ENCODE data around the gene ABI3BP.

The ABI3BP gene

DNA sequence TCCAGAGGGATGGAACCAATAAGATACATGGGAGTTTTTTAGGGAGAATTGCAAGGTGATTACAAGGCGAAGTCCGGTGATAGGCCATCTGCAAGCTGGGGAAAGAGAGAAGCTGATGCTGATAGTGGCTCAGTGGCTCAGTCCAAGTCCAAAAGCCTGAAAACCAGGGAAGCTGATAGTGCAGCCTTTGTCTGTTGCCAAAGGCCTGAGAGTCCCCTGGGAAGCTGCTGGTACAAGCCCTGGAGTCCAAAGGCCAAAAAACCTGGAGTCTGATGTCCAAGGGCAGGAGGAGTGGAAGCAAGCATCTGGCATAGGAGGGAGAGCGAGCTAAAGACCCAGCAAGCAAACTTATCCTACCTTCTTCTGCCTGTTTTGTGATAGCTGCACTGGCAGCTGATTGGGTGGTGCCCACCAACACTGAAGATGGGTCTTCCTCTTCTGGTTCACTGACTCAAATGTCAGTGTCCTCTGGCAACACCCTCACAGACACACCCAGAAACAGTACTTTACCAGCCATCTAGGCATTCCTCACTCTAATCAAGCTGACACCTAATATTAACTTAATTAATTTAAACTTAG lies 267.2 kb downstream of the ABI3BP start:
- Histone ChIP-seq H3F3A (ENCODE audit: insufficient read depth, low read length) (peaks cover 16% of the 10 kb centered on the region), H3K79me2 (ENCODE audit: low read length) (peaks cover 66% of the 10 kb centered on the region), H3K9me2 (replicated peaks; ENCODE audit: insufficient read depth, low read length) (no peaks in the 10 kb centered on the region), H2AFZ (ENCODE audit: low read length) (no peak overlapping the region), H3K4me2 (ENCODE audit: low read depth, low read length) (no peak overlapping the region), H3K27me3 (replicated peaks; ENCODE audit: insufficient read depth, low read length) (no peaks in the 10 kb centered on the region), H4K20me1 (ENCODE audit: insufficient read depth, low read length) (no peaks in the 10 kb centered on the region), H3K4me3 (ENCODE audit: low read length) (no peak overlapping the region), H3K36me3 (replicated peaks; ENCODE audit: insufficient read depth, low read length) (peaks cover 19% of the 10 kb centered on the region), H3K9me3 (replicated peaks; ENCODE audit: insufficient read depth, low read length) (no peaks in the 10 kb centered on the region), H3K27ac (ENCODE audit: low read length) (no peak overlapping the region), H3K9ac (ENCODE audit: low read length) (no peak overlapping the region), H3K4me1 (ENCODE audit: low read length) (peaks cover 21% of the 10 kb centered on the region)
- no peak for DNase-seq
- no peak for TF ChIP-seq EZH2phosphoT487 (IDR thresholded peaks at IDR 0.05; ENCODE audit: low read length)
- TF ChIP-seq, protein P1, sequence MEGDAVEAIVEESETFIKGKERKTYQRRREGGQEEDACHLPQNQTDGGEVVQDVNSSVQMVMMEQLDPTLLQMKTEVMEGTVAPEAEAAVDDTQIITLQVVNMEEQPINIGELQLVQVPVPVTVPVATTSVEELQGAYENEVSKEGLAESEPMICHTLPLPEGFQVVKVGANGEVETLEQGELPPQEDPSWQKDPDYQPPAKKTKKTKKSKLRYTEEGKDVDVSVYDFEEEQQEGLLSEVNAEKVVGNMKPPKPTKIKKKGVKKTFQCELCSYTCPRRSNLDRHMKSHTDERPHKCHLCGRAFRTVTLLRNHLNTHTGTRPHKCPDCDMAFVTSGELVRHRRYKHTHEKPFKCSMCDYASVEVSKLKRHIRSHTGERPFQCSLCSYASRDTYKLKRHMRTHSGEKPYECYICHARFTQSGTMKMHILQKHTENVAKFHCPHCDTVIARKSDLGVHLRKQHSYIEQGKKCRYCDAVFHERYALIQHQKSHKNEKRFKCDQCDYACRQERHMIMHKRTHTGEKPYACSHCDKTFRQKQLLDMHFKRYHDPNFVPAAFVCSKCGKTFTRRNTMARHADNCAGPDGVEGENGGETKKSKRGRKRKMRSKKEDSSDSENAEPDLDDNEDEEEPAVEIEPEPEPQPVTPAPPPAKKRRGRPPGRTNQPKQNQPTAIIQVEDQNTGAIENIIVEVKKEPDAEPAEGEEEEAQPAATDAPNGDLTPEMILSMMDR (IDR thresholded peaks at IDR 0.05; ENCODE audit: low read length) = no peak

DNA sequence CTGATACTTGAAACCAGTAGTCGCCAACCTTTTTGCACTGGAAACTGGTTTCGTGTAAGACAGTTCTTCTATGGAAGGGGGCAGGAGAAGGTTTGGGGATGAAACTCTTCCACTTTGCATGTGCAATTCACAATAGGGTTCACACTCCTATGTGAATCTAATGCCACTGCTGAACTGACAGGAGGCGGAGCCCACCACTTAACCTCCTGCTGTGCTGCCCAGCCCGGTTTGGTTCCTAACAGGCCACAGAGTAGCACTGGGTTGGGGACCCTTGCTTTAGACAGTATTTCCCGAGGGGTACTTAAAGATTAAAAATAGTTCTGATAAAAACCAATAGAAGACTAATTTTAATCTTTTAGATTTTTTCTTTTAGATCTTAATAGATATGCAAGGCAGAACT lies 272.8 kb downstream of the ABI3BP start:
- DNase-seq = no peak
- H3K9ac ChIP-seq (ENCODE audit: low read length) = no peak overlapping the region
- no peaks in the 10 kb centered on the region for H3K4me1 ChIP-seq (ENCODE audit: low read length)
- peaks cover 21% of the 10 kb centered on the region for H4K20me1 ChIP-seq (ENCODE audit: insufficient read depth, low read length)
- H3K9me2 ChIP-seq (replicated peaks; ENCODE audit: insufficient read depth, low read length) = no peaks in the 10 kb centered on the region
- no peak overlapping the region for H2AFZ ChIP-seq (ENCODE audit: low read length)
- no peak overlapping the region for H3K4me3 ChIP-seq (ENCODE audit: low read length)
- H3F3A ChIP-seq (ENCODE audit: insufficient read depth, low read length) = no peaks in the 10 kb centered on the region
- no peaks in the 10 kb centered on the region for H3K9me3 ChIP-seq (replicated peaks; ENCODE audit: insufficient read depth, low read length)
- no peak overlapping the region for H3K27ac ChIP-seq (ENCODE audit: low read length)
- H3K27me3 ChIP-seq (replicated peaks; ENCODE audit: insufficient read depth, low read length) = no peaks in the 10 kb centered on the region
- H3K4me2 ChIP-seq (ENCODE audit: low read depth, low read length) = no peak overlapping the region
- TF ChIP-seq, protein P1 (IDR thresholded peaks at IDR 0.05; ENCODE audit: low read length) = no peak
- no peak for TF ChIP-seq EZH2phosphoT487 (IDR thresholded peaks at IDR 0.05; ENCODE audit: low read length)
- TF ChIP-seq EZH2 (optimal IDR thresholded peaks at IDR 0.05; ENCODE audit: low read depth, low read length) = no peak
- H3K36me3 ChIP-seq (replicated peaks; ENCODE audit: insufficient read depth, low read length) = peaks cover 26% of the 10 kb centered on the region
- peaks cover 85% of the 10 kb centered on the region for H3K79me2 ChIP-seq (ENCODE audit: low read length)

DNA sequence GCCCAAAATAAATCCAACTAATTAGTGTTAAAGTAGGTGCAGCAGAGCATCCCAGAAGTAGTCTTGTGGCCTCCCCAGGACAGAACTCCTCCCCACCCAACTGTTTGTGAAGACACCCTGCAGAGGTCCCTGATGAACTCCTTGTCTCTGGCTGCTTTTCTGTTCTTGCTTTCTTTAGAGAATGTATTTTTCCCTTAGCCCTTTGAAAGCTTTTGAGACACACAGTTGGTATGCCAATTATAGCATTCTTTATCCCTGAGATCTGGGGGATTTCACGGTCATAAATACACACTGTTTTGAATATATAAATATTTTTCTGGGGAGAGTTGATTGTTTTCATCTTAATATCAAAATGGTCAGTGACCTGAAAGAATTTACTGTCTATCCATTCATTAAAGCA lies 274.1 kb downstream of the ABI3BP start:
- H3K79me2 ChIP-seq (ENCODE audit: low read length) = peaks cover 92% of the 10 kb centered on the region
- no peaks in the 10 kb centered on the region for H3K9me2 ChIP-seq (replicated peaks; ENCODE audit: insufficient read depth, low read length)
- H3K4me2 ChIP-seq (ENCODE audit: low read depth, low read length) = no peak overlapping the region
- H3K27ac ChIP-seq (ENCODE audit: low read length) = no peak overlapping the region
- no peaks in the 10 kb centered on the region for H3K4me1 ChIP-seq (ENCODE audit: low read length)
- no peaks in the 10 kb centered on the region for H3K9me3 ChIP-seq (replicated peaks; ENCODE audit: insufficient read depth, low read length)
- no peak overlapping the region for H2AFZ ChIP-seq (ENCODE audit: low read length)
- no peaks in the 10 kb centered on the region for H3K27me3 ChIP-seq (replicated peaks; ENCODE audit: insufficient read depth, low read length)
- peaks cover 33% of the 10 kb centered on the region for H3K36me3 ChIP-seq (replicated peaks; ENCODE audit: insufficient read depth, low read length)
- no peaks in the 10 kb centered on the region for H3F3A ChIP-seq (ENCODE audit: insufficient read depth, low read length)
- no peak overlapping the region for H3K4me3 ChIP-seq (ENCODE audit: low read length)
- peaks cover 27% of the 10 kb centered on the region for H4K20me1 ChIP-seq (ENCODE audit: insufficient read depth, low read length)
- TF ChIP-seq EZH2 (optimal IDR thresholded peaks at IDR 0.05; ENCODE audit: low read depth, low read length) (no peak), EZH2phosphoT487 (IDR thresholded peaks at IDR 0.05; ENCODE audit: low read length) (no peak)
- TF ChIP-seq, protein P1 (IDR thresholded peaks at IDR 0.05; ENCODE audit: low read length) = no peak
- no peak overlapping the region for H3K9ac ChIP-seq (ENCODE audit: low read length)
- no peak for DNase-seq

Data from MM.1S (cell line).